Endodermal cell (in vitro differentiated cells): ENCODE results near the gene CSGALNACT2. TPM values are rescaled to one million over a fixed set of nuclear protein-coding genes. Genes with fewer than 3 reads are reported as not detected.

Source experiments
- DNase-seq: peaks from one replicate; pipeline ENCODE4 v3.0.0-alpha.2; 2017
- H3K27ac ChIP-seq: 2 replicates; pipeline ENCODE4 v1.5.1; 2013; ENCODE audit warnings: mild to moderate bottlenecking, low read depth, low read length, moderate library complexity
- H3K27me3 ChIP-seq: 2 replicates; pipeline ENCODE4 v1.6.1; 2013; ENCODE audit warnings: mild to moderate bottlenecking, low read length, moderate library complexity; ENCODE audit not compliant: insufficient read depth, control insufficient read depth, poor library complexity, severe bottlenecking
- H3K36me3 ChIP-seq: 2 replicates; pipeline ENCODE4 v1.7.0; 2013; ENCODE audit warnings: mild to moderate bottlenecking, low read length, moderate library complexity; ENCODE audit not compliant: control insufficient read depth, insufficient read depth
- H3K4me1 ChIP-seq: one replicate; pipeline ENCODE4 v1.7.0; 2013; ENCODE audit warnings: low read length; ENCODE audit not compliant: control insufficient read depth, insufficient read depth
- H3K4me3 ChIP-seq: 2 replicates; pipeline ENCODE4 v1.5.1; 2013; ENCODE audit warnings: mild to moderate bottlenecking, low read length, moderate library complexity
- H3K9ac ChIP-seq: 2 replicates; pipeline ENCODE4 v1.6.1; 2013; ENCODE audit warnings: mild to moderate bottlenecking, low read length, moderate library complexity; ENCODE audit not compliant: poor library complexity, severe bottlenecking; ENCODE audit errors: extremely low read depth
- H3K9me3 ChIP-seq: 2 replicates; pipeline ENCODE4 v1.6.1; 2013; ENCODE audit warnings: mild to moderate bottlenecking, low read length, moderate library complexity; ENCODE audit not compliant: control insufficient read depth
- H3K27ac Mint-ChIP-seq: 2 replicates; pipeline ENCODE4 v1.8.0; 2020; ENCODE audit warnings: mixed read lengths
- H3K27me3 Mint-ChIP-seq: 2 replicates; pipeline ENCODE4 v1.8.0; 2021; ENCODE audit warnings: mild to moderate bottlenecking, mixed read lengths; ENCODE audit not compliant: insufficient read depth
- H3K36me3 Mint-ChIP-seq: 2 replicates; pipeline ENCODE4 v1.8.0; 2020; ENCODE audit warnings: low read depth, mixed read lengths
- H3K4me1 Mint-ChIP-seq: 2 replicates; pipeline ENCODE4 v1.8.0; 2020; ENCODE audit warnings: mixed read lengths
- H3K4me3 Mint-ChIP-seq: 2 replicates; pipeline ENCODE4 v1.8.0; 2020; ENCODE audit warnings: mild to moderate bottlenecking, moderate library complexity, mixed read lengths
- H3K9me3 Mint-ChIP-seq: 2 replicates; pipeline ENCODE4 v1.8.0; 2020; ENCODE audit warnings: mild to moderate bottlenecking, mixed read lengths
- WGBS, 2 experiments: methylation state at CpG; one replicate each; pipeline versions ENCODE4 v1.1.5 to v1.1.7; 2013; ENCODE audit warnings: missing lambda C conversion rate in 2 of 2, mixed read lengths in 1 of 2; ENCODE audit not compliant: insufficient coverage in 1 of 2, insufficient read length in 1 of 2; 5-methylcytosine and 5-hydroxymethylcytosine counted together
- total RNA-seq, 2 donors: library from RNA; stranded (reverse); fragmentation: NEBNext Ultra II Directional in 1 of 2; extraction: Animal tissue kit (Norgen Biotek cat#: 25700) in 1 of 2; gene quantifications; 2 replicates in 1 of 2; 3 replicates in 1 of 2; pipeline ENCODE4 v1.2.1, GENCODE V29; 2021
- TF ChIP-seq, protein P1 (sequence below): fragments of 200-600 bp; sonication (generic); conservative IDR thresholded peaks from 2 replicates; pipeline ENCODE4 v1.5.0; 2021; ENCODE audit warnings: antibody characterized with exemption, mild to moderate bottlenecking

The CSGALNACT2 gene
- total RNA-seq, 2 donors from 2014 or later: 7.3 to 8.6 TPM

DNA sequence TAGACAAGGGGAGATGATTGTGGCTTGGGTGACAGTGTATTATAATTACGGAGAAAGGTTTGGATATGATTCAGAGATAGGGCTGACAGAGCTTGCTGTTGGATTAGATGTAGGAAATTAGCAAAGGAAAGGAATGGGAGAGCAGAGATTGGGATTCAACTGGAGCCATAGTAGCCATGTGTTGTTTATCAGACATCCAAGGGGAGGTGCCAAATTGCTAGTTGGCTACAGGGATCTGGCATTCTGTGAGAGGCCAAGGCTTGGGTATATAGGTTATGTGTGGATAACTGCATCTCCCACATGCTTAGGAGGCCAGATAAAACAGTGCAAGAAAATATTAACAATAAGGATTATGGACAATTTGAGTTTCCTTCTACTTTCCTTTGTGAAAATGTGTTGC, 34.9 kb downstream of the CSGALNACT2 start:
- Histone ChIP-seq H3K27me3 (no peaks in the 10 kb centered on the region), H3K9me3 (no peaks in the 10 kb centered on the region), H3K36me3 (peaks cover 19% of the 10 kb centered on the region), H3K27ac (no peak overlapping the region), H3K9ac (no peak overlapping the region), H3K4me3 (no peak overlapping the region), H3K4me1 (no peaks in the 10 kb centered on the region)
- peaks cover 6% of the 10 kb centered on the region for H3K4me1 Mint-ChIP-seq
- no peaks in the 10 kb centered on the region for H3K9me3 Mint-ChIP-seq
- H3K4me3 Mint-ChIP-seq: no peak overlapping the region
- TF ChIP-seq, protein P1, sequence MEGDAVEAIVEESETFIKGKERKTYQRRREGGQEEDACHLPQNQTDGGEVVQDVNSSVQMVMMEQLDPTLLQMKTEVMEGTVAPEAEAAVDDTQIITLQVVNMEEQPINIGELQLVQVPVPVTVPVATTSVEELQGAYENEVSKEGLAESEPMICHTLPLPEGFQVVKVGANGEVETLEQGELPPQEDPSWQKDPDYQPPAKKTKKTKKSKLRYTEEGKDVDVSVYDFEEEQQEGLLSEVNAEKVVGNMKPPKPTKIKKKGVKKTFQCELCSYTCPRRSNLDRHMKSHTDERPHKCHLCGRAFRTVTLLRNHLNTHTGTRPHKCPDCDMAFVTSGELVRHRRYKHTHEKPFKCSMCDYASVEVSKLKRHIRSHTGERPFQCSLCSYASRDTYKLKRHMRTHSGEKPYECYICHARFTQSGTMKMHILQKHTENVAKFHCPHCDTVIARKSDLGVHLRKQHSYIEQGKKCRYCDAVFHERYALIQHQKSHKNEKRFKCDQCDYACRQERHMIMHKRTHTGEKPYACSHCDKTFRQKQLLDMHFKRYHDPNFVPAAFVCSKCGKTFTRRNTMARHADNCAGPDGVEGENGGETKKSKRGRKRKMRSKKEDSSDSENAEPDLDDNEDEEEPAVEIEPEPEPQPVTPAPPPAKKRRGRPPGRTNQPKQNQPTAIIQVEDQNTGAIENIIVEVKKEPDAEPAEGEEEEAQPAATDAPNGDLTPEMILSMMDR: no peak
- peak overlapping the region; percentile 4 for H3K27ac Mint-ChIP-seq
- H3K36me3 Mint-ChIP-seq: peaks cover 25% of the 10 kb centered on the region
- H3K27me3 Mint-ChIP-seq: no peaks in the 10 kb centered on the region
- no peak for DNase-seq
- 90 to 100% methylated on average over 1 of the region's 1 CpG for WGBS, 2 experiments

DNA sequence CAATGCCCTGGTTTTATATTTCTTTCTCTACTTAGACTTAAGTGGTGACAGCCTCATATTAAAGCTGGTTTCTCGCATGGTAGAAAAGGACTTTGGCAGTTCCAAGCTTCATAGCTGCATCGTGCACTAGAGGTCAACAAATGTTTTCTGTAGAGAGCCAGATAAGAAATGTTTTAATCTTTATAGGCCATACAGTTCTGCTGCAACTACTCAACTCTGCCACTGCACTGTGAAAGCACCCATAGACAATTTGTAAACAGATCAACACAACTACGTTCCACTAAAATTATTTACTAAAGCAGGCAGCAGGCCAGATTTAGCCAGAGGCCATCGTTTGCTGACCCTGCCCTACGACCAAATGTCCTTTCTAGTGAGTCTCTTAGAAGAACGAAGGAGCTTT, 36.7 kb downstream of the CSGALNACT2 start:
- H3K4me3 ChIP-seq: no peak overlapping the region
- H3K36me3 ChIP-seq: peaks cover 23% of the 10 kb centered on the region
- no peaks in the 10 kb centered on the region for H3K27me3 Mint-ChIP-seq
- TF ChIP-seq, protein P1: no peak
- H3K27ac Mint-ChIP-seq: no peak overlapping the region
- peaks cover 8% of the 10 kb centered on the region for H3K9me3 ChIP-seq
- H3K9ac ChIP-seq: no peak overlapping the region
- H3K9me3 Mint-ChIP-seq: no peaks in the 10 kb centered on the region
- peaks cover 29% of the 10 kb centered on the region for H3K36me3 Mint-ChIP-seq
- H3K27me3 ChIP-seq: no peaks in the 10 kb centered on the region
- DNase-seq: no peak
- no peaks in the 10 kb centered on the region for H3K4me1 ChIP-seq
- no peak overlapping the region for H3K27ac ChIP-seq
- whole genome bisulfite sequencing, 2 experiments: 91 to 93% methylated on average over 6 of the region's 6 CpGs
- H3K4me3 Mint-ChIP-seq: no peak overlapping the region
- no peaks in the 10 kb centered on the region for H3K4me1 Mint-ChIP-seq

DNA sequence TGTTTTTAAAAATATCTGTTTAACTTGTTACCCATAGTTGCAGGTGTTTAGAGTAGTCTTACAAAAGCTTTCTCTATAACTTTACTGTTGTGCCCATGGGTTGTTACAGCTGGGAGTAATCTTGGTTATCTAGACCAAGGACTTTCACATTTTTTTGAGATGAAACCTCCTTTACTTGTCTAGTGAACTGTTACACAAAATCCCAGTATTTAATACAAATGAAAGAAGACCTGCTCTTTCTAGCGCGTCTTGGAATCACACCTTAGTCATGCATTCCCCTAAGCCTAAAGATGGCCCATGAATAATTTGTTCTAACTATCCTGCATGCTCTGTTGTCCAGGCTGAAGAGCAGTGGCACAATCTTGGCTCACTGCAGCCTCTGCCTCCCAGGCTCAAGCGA, 38.0 kb downstream of the CSGALNACT2 start:
- H3K4me3 Mint-ChIP-seq: no peak overlapping the region
- H3K27me3 ChIP-seq: no peaks in the 10 kb centered on the region
- DNase-seq: no peak
- no peak overlapping the region for H3K27ac ChIP-seq
- H3K9me3 ChIP-seq: peaks cover 8% of the 10 kb centered on the region
- WGBS, 2 experiments: 98% methylated on average over 3 of the region's 3 CpGs; no CpG with 5 or more reads in 1 of the 2 experiments
- H3K4me1 Mint-ChIP-seq: peaks cover 4% of the 10 kb centered on the region
- H3K4me1 ChIP-seq: no peaks in the 10 kb centered on the region
- peaks cover 29% of the 10 kb centered on the region for H3K36me3 ChIP-seq
- no peak overlapping the region for H3K4me3 ChIP-seq
- no peak overlapping the region for H3K27ac Mint-ChIP-seq
- peaks cover 39% of the 10 kb centered on the region for H3K36me3 Mint-ChIP-seq
- no peaks in the 10 kb centered on the region for H3K27me3 Mint-ChIP-seq
- H3K9me3 Mint-ChIP-seq: peaks cover 2% of the 10 kb centered on the region
- TF ChIP-seq, protein P1: no peak
- no peak overlapping the region for H3K9ac ChIP-seq
